Erythroblast (primary cell): ENCODE measurements around the gene LHFPL6.

Experiments used
- GATA1 ChIP-seq: IDR thresholded peaks from 2 replicates; pipeline ENCODE4 v1.6.1; 2011; ENCODE audit warnings: low read depth, mild to moderate bottlenecking, control low read depth, low read length, moderate library complexity
- POLR2A ChIP-seq: IDR thresholded peaks from 2 replicates; pipeline ENCODE4 v1.6.1; 2011; ENCODE audit warnings: mild to moderate bottlenecking, low read length

- TF ChIP-seq POLR2A = no peak
- no peak for TF ChIP-seq GATA1
Observed at GRCh38 chr13:39378306-39378705, 224.7 kb downstream of the LHFPL6 start.
